Esophagus muscularis mucosa (tissue), 4 donors: Measurements from ENCODE around the gene UBL3. TPM values are rescaled to one million over a fixed set of nuclear protein-coding genes. Genes with fewer than 3 reads are reported as not detected.
A peak's percentile ranks its signal among the peaks of the same experiment; 100 is the strongest.

ENCODE experiments used
- DNase-seq: peaks from one replicate; pipeline ENCODE4 v3.0.0-alpha.2; 2017; ENCODE audit errors: extremely low spot score
- H3K27ac ChIP-seq, 4 donors: fragments of 200-600 bp; sonication (generic); replicated peaks in 1 of 4; 1 replicate in 3 of 4; 2 replicates in 1 of 4; pipeline ENCODE4 v1.5.1; 2016 to 2019; ENCODE audit warnings: mild to moderate bottlenecking in 1 of 4
- H3K27me3 ChIP-seq, 4 donors: fragments of 200-600 bp; sonication (generic); one replicate each; pipeline versions ENCODE4 v1.5.1 to v1.6.0; 2016 to 2019
- H3K36me3 ChIP-seq, 4 donors: fragments of 200-600 bp; sonication (generic); one replicate each; pipeline ENCODE4 v1.5.1; 2016 to 2019
- H3K4me1 ChIP-seq, 4 donors: fragments of 200-600 bp; sonication (generic); one replicate each; pipeline ENCODE4 v1.5.1; 2016 to 2019
- H3K4me3 ChIP-seq, 4 donors: fragments of 200-600 bp; sonication (generic); 1 replicate in 2 of 4; 2 replicates in 2 of 4; pipeline ENCODE4 v1.5.1; 2016 to 2019; ENCODE audit warnings: mild to moderate bottlenecking in 4 of 4, moderate library complexity in 1 of 4
- H3K9me3 ChIP-seq, 4 donors: fragments of 200-600 bp; sonication (generic); 1 replicate in 3 of 4; 2 replicates in 1 of 4; pipeline ENCODE4 v1.5.1; 2016 to 2019
- EP300 ChIP-seq: sonication (generic); formaldehyde crosslinking; IDR thresholded peaks from one replicate; pipeline ENCODE4 v1.6.1; 2017; ENCODE audit warnings: antibody characterized with exemption
- POLR2A ChIP-seq: fragments of 450-650 bp; IDR thresholded peaks from one replicate; pipeline ENCODE4 v1.6.1; 2017; ENCODE audit warnings: antibody characterized with exemption, moderate library complexity, mild to moderate bottlenecking, low read depth
- POLR2AphosphoS5 ChIP-seq, 2 donors: sonication (generic); formaldehyde crosslinking; IDR thresholded peaks; one replicate each; pipeline ENCODE4 v1.6.1; 2017; ENCODE audit warnings: antibody characterized with exemption in 2 of 2
- WGBS: methylation state at CpG from one replicate; pipeline ENCODE4 v1.1.5; 2018; 5-methylcytosine and 5-hydroxymethylcytosine counted together
- intact Hi-C: fragments of 100-400 bp; cut with DNase I; formaldehyde crosslinking; loops from one replicate; pipeline ENCODE4 v1.15.1; 2023
- total RNA-seq, 4 donors: library from RNA; depleted of rRNA; stranded (reverse); fragments of >200 nt; gene quantifications; one replicate each; pipeline versions ENCODE4 v1.1.0 to v1.2.1, GENCODE V29; 2016
- TF ChIP-seq, protein P1 (sequence below), 3 experiments: fragments of 200-600 bp in 2 of 3; fragments of 450-650 bp in 1 of 3; sonication (generic) in 2 of 3; IDR thresholded peaks; one replicate each; pipeline ENCODE4 v1.5.1; 2017 to 2019; ENCODE audit warnings: antibody characterized with exemption in 3 of 3, mild to moderate bottlenecking in 2 of 3, moderate library complexity in 1 of 3

Gene UBL3
- total RNA-seq, 4 donors from 2014 or later: 30.2 to 44.5 (median 32.6) TPM

DNA sequence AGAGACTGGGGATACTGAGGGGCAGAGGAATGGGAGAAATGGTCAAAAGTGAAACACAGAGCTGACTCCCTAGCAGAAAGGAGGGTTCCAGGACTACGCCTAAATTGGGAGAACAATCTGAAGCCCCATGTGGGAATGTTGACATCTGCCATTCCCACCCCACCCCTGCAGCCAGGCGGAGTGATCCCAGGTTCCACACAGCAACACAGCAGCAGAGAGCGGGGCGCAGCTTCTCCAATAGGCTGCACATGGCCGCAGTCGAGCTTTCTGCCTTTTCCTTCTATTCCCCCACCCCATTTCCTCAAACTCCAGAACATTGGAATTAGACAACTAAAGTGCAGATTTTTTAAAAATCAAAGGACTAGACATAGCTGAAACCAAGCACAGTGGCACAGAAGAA lies 104.7 kb downstream of the UBL3 start:
- Histone ChIP-seq H3K9me3 (no peaks in the 10 kb centered on the region), H3K36me3 (no peaks in the 10 kb centered on the region), H3K27ac (no peak overlapping the region), H3K4me1 (peaks cover 0 to 31% (median 22%) of the 10 kb centered on the region in 4 donors), H3K27me3 (no peaks in the 10 kb centered on the region), H3K4me3 (no peak overlapping the region)
- peak; percentile 82 for DNase-seq
- TF ChIP-seq EP300 (no peak), POLR2AphosphoS5 (IDR thresholded peaks at IDR 0.05) (no peak), POLR2A (no peak)
- TF ChIP-seq, protein P1, sequence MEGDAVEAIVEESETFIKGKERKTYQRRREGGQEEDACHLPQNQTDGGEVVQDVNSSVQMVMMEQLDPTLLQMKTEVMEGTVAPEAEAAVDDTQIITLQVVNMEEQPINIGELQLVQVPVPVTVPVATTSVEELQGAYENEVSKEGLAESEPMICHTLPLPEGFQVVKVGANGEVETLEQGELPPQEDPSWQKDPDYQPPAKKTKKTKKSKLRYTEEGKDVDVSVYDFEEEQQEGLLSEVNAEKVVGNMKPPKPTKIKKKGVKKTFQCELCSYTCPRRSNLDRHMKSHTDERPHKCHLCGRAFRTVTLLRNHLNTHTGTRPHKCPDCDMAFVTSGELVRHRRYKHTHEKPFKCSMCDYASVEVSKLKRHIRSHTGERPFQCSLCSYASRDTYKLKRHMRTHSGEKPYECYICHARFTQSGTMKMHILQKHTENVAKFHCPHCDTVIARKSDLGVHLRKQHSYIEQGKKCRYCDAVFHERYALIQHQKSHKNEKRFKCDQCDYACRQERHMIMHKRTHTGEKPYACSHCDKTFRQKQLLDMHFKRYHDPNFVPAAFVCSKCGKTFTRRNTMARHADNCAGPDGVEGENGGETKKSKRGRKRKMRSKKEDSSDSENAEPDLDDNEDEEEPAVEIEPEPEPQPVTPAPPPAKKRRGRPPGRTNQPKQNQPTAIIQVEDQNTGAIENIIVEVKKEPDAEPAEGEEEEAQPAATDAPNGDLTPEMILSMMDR (IDR thresholded peaks at IDR 0.05): no peak
- intact Hi-C loops: no loop called here
- 96% methylated on average over 6 of the region's 6 CpGs for WGBS

DNA sequence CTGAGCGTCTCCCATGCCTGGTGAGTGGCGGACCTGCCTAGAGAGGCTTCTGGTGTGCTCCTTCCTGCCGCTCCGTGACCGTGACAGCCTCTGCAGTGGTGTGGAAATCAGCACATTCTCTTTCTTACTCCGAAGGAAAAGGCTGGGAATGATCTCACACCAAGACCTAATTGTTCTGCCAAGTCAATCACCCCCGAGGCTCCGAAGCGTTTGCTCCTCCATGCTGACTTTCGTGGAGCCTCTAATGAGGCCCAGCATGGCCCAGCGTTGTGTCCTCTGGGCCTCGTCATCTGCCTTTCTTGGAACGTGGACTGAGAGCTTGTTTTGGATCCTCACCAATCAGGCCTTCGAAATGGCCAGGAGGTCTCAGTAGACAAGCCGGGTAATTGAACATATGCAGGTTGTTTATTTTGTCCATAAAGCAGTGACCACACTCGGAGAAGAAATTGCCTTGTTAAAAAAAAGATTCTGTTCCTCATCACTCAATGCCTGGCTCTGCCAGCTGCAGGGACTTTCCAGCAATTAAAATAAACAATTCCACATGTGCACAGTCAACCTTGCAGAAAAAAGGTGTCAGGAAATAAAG lies 107.1 kb downstream of the UBL3 start:
- Histone ChIP-seq H3K27me3 (no peaks in the 10 kb centered on the region), H3K27ac (peak overlapping the region; percentile 39 to 69 (median 58)), H3K4me3 (no peak overlapping the region), H3K36me3 (no peaks in the 10 kb centered on the region), H3K9me3 (no peaks in the 10 kb centered on the region), H3K4me1 (peaks cover 0 to 31% (median 22%) of the 10 kb centered on the region in 4 donors)
- peak; percentile 91 for DNase-seq
- intact Hi-C loops: no loop called here
- TF ChIP-seq, protein P1 (IDR thresholded peaks at IDR 0.05): no peak
- no peak for TF ChIP-seq EP300
- TF ChIP-seq POLR2AphosphoS5 (IDR thresholded peaks at IDR 0.05): peak in 1 of 2 donors; percentile 24
- WGBS: 45% methylated on average over 11 of the region's 16 CpGs

DNA sequence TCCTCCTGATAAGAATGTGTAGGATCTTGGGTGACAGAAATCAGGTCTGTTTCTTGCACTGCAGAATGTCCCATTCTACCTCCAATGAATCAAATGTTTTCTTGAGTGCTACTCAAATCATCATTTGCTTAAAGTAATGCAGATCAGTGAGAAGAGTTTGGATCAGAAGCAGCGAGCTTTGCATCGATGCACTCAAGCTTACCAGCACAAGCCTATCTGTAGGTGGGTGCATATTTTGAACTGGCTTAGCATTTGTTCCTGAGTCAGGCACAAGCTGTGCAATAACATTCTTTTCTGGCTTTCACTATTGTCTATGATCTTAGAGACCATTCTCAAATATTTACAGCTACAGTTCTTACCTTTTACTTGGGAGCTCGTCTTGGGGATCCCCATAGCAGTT lies 109.5 kb downstream of the UBL3 start:
- WGBS: 96% methylated on average over 3 of the region's 3 CpGs
- intact Hi-C loops: no loop called here
- TF ChIP-seq, protein P1 (IDR thresholded peaks at IDR 0.05): no peak
- TF ChIP-seq EP300 (no peak), POLR2A (no peak), POLR2AphosphoS5 (IDR thresholded peaks at IDR 0.05) (no peak)
- Histone ChIP-seq H3K27me3 (no peaks in the 10 kb centered on the region), H3K9me3 (no peaks in the 10 kb centered on the region), H3K4me3 (no peak overlapping the region), H3K27ac (no peak overlapping the region), H3K36me3 (no peaks in the 10 kb centered on the region), H3K4me1 (peaks cover 0 to 27% (median 21%) of the 10 kb centered on the region in 4 donors)
- no peak for DNase-seq

DNA sequence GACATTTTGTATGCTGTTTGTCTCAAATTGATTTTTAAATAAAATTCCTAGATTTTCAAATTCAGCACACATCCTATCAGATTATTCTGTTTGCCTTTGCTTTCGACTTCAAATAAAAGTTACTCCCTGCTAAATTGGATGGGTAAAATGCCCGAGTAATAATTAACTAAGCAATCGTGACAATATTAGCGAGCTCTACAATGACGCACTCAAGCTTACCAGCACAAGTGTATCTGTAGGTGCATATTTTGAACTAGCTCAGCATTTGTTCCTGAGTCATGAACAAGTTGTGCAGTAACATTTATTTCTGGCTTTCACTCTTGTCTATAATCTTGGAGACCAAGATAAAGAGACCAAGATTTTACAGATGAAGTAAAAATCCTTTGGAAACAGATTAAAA lies 113.4 kb downstream of the UBL3 start:
- 94% methylated on average over 5 of the region's 5 CpGs for WGBS

More for the DNA sequence above, 113.4 kb downstream of the UBL3 start:
- Histone ChIP-seq H3K9me3 (no peaks in the 10 kb centered on the region), H3K36me3 (no peaks in the 10 kb centered on the region), H3K4me1 (no peaks in the 10 kb centered on the region), H3K27ac (no peak overlapping the region), H3K27me3 (no peaks in the 10 kb centered on the region), H3K4me3 (no peak overlapping the region)
- intact Hi-C loops: no loop called here
- TF ChIP-seq POLR2AphosphoS5 (IDR thresholded peaks at IDR 0.05): no peak
- no peak for TF ChIP-seq POLR2A
- TF ChIP-seq, protein P1 (IDR thresholded peaks at IDR 0.05): no peak
- DNase-seq: no peak
